HCT116 (cell line): ENCODE measurements around the gene KIAA0232. TPM values are rescaled to one million over a fixed set of nuclear protein-coding genes. Genes with fewer than 3 reads are reported as not detected.

ENCODE experiments used
- ATAC-seq: fragments of 200-7000 bp; cut with Tn5 transposase; 2 replicates; pipeline ENCODE4 v1.9.1; 2020; ENCODE audit warnings: mild to moderate bottlenecking, moderate library complexity
- BruUV-seq: library from RNA; stranded (reverse); fragments of 400-500 nt; replicated peaks from 2 replicates; lab custom pipeline; 2021; lab: Mats Ljungman, UMichigan
- CTCF ChIA-PET: fragments of 300-600 bp; sonication (Branson Sonifier 250); formaldehyde crosslinking; loops from one replicate; lab custom pipeline; 2021; ENCODE audit warnings: antibody characterized with exemption; lab: Charles Lee
- POLR2A ChIA-PET: fragments of 300-600, 350-600 bp; sonication (Branson Sonifier 250); formaldehyde crosslinking; loops from one replicate; lab custom pipeline; 2021; ENCODE audit warnings: antibody characterized with exemption; lab: Charles Lee
- RAD21 ChIA-PET, 2 experiments: fragments of 300-600 bp; sonication (Branson Sonifier 250); formaldehyde crosslinking; loops; one replicate each; lab custom pipeline; 2023; ENCODE audit warnings: low total read pairs in 2 of 2; ENCODE audit not compliant: uncharacterized antibody in 2 of 2, unreplicated experiment in 2 of 2, low non-redundant PET in 1 of 2; lab: Charles Lee
- DNase-seq: peaks from one replicate; pipeline ENCODE4 v3.0.0-alpha.2; 2010; ENCODE audit warnings: low read depth, low spot score
- H2AFZ ChIP-seq: fragments of 200-600 bp; shearing (Covaris generic), sonication (generic); 2 replicates; pipeline ENCODE4 v1.6.1; 2017; ENCODE audit warnings: low read depth, mixed run types, mixed read lengths, antibody characterized with exemption, low read length; ENCODE audit not compliant: poor library complexity, severe bottlenecking
- H3K27ac ChIP-seq: 2 replicates; pipeline ENCODE4 v1.5.1; 2012; ENCODE audit warnings: low read depth, low read length
- H3K27me3 ChIP-seq: fragments of 200-600 bp; sonication (generic); 2 replicates; pipeline ENCODE4 v1.6.1; 2016; ENCODE audit warnings: mixed run types, low read length, mixed read lengths; ENCODE audit not compliant: insufficient read depth
- H3K36me3 ChIP-seq, 2 experiments: fragments of 200-500 bp in 1 of 2; fragments of 200-600 bp in 1 of 2; sonication (Bioruptor generic) in 1 of 2; sonication (generic) in 1 of 2; 2 replicates each; pipeline versions ENCODE4 v1.5.1 to v1.6.1; 2014 to 2016; ENCODE audit warnings: low read length in 2 of 2, inconsistent platforms in 1 of 2, mixed read lengths in 1 of 2, mixed run types in 1 of 2; ENCODE audit not compliant: insufficient read depth in 2 of 2, control insufficient read depth in 1 of 2
- H3K4me1 ChIP-seq, 2 experiments: fragments of 200-600 bp in 1 of 2; sonication (generic) in 1 of 2; 2 replicates each; pipeline versions ENCODE4 v1.5.1 to v1.6.1; 2012 to 2017; ENCODE audit warnings: low read length in 2 of 2, inconsistent platforms in 1 of 2, mild to moderate bottlenecking in 1 of 2, mixed read lengths in 1 of 2, mixed run types in 1 of 2, moderate library complexity in 1 of 2; ENCODE audit not compliant: insufficient read depth in 2 of 2, control insufficient read depth in 1 of 2
- H3K4me2 ChIP-seq: fragments of 200-600 bp; sonication (generic); 2 replicates; pipeline ENCODE4 v1.6.1; 2017; ENCODE audit warnings: mixed run types, low read length, mixed read lengths
- H3K4me3 ChIP-seq, 2 experiments: fragments of 200-600 bp in 1 of 2; sonication (generic) in 1 of 2; replicated peaks in 1 of 2; 2 replicates each; pipeline ENCODE4 v1.5.1; 2011 to 2016; ENCODE audit warnings: low read length in 2 of 2, control low read depth in 1 of 2, low read depth in 1 of 2, mild to moderate bottlenecking in 1 of 2, mixed read lengths in 1 of 2, mixed run types in 1 of 2
- H3K79me2 ChIP-seq: fragments of 200-600 bp; sonication (generic); 2 replicates; pipeline ENCODE4 v1.6.1; 2017; ENCODE audit warnings: mild to moderate bottlenecking, mixed run types, low read length, moderate library complexity, mixed read lengths; ENCODE audit not compliant: insufficient read depth
- H3K9ac ChIP-seq: fragments of 200-600 bp; sonication (generic); 2 replicates; pipeline ENCODE4 v1.6.1; 2016; ENCODE audit warnings: low read length, mixed read lengths
- H3K9me2 ChIP-seq: fragments of 200-600 bp; sonication (generic), shearing (Covaris generic); 2 replicates; pipeline ENCODE4 v1.6.1; 2017; ENCODE audit warnings: mixed run types, mild to moderate bottlenecking, moderate library complexity; ENCODE audit not compliant: insufficient read depth
- H3K9me3 ChIP-seq, 2 experiments: fragments of 200-500 bp in 1 of 2; fragments of 200-600 bp in 1 of 2; sonication (Bioruptor generic) in 1 of 2; sonication (generic) in 1 of 2; 2 replicates each; pipeline ENCODE4 v1.6.1; 2014 to 2017; ENCODE audit warnings: low read length in 2 of 2, mixed read lengths in 2 of 2, inconsistent platforms in 1 of 2, low read depth in 1 of 2, mild to moderate bottlenecking in 1 of 2, mixed run types in 1 of 2, moderate library complexity in 1 of 2; ENCODE audit not compliant: control insufficient read depth in 1 of 2, insufficient read depth in 1 of 2
- H4K20me1 ChIP-seq: fragments of 200-600 bp; sonication (generic), shearing (Covaris generic); 2 replicates; pipeline ENCODE4 v1.6.1; 2017; ENCODE audit warnings: mixed run types, mild to moderate bottlenecking, moderate library complexity; ENCODE audit not compliant: insufficient read depth
- CBX3 ChIP-seq: IDR thresholded peaks from 2 replicates; pipeline ENCODE4 v1.6.1; 2012; ENCODE audit warnings: low read depth
- CEBPB ChIP-seq: IDR thresholded peaks from 2 replicates; pipeline ENCODE4 v1.6.1; 2012; ENCODE audit warnings: low read depth
- EZH2 ChIP-seq: fragments of 200-600 bp; sonication (generic); IDR thresholded peaks from 2 replicates; pipeline ENCODE4 v1.6.1; 2017; ENCODE audit warnings: antibody characterized with exemption, mixed run types
- EZH2phosphoT487 ChIP-seq: fragments of 200-600 bp; IDR thresholded peaks from 2 replicates; pipeline ENCODE4 v1.6.1; 2018; ENCODE audit warnings: antibody characterized with exemption, borderline replicate concordance
- FOSL1 ChIP-seq: IDR thresholded peaks from 2 replicates; pipeline ENCODE4 v1.6.1; 2012; ENCODE audit warnings: low read depth
- JUND ChIP-seq: IDR thresholded peaks from 2 replicates; pipeline ENCODE4 v1.6.1; 2012
- POLR2A ChIP-seq: IDR thresholded peaks from 2 replicates; pipeline ENCODE4 v1.7.0; 2011; ENCODE audit warnings: borderline replicate concordance; ENCODE audit not compliant: insufficient read depth, insufficient read length; ENCODE audit errors: extremely low read depth
- POLR2AphosphoS5 ChIP-seq: IDR thresholded peaks from 2 replicates; pipeline ENCODE4 v1.6.1; 2011; ENCODE audit warnings: mild to moderate bottlenecking, low read depth, low read length, moderate library complexity
- REST ChIP-seq: IDR thresholded peaks from 2 replicates; pipeline ENCODE4 v1.6.1; 2012; ENCODE audit warnings: low read depth
- SP1 ChIP-seq: IDR thresholded peaks from 2 replicates; pipeline ENCODE4 v1.6.1; 2012; ENCODE audit warnings: low read depth
- YY1 ChIP-seq: IDR thresholded peaks from 2 replicates; pipeline ENCODE4 v1.6.1; 2011; ENCODE audit warnings: low read length, low read depth, moderate library complexity, mild to moderate bottlenecking; ENCODE audit not compliant: insufficient replicate concordance; ENCODE audit errors: extremely low read depth
- ZBTB33 ChIP-seq: IDR thresholded peaks from 2 replicates; pipeline ENCODE4 v1.6.1; 2011; ENCODE audit warnings: mild to moderate bottlenecking, low read length, moderate library complexity; ENCODE audit not compliant: insufficient replicate concordance; ENCODE audit errors: extremely low read depth
- intact Hi-C: fragments of 100-400 bp; cut with micrococcal nuclease; formaldehyde crosslinking; loops from 2 replicates; pipeline ENCODE4 v1.10.0; 2022
- total RNA-seq: library from RNA; stranded (reverse); gene quantifications from one replicate; pipeline ENCODE4 v1.2.1, GENCODE V29; 2021; ENCODE audit not compliant: unreplicated experiment
- TF ChIP-seq, protein P1 (sequence below): IDR thresholded peaks from 2 replicates; pipeline ENCODE4 v1.6.1; 2012

KIAA0232 gene
- total RNA-seq, 1 experiment from 2014 or later = 18.1 TPM

- no peaks in the 10 kb centered on the region for H3K36me3 ChIP-seq
- DNase-seq (no peak), ATAC-seq (no peak)
- TF ChIP-seq POLR2AphosphoS5 = no peak
- no peak for TF ChIP-seq FOSL1
- TF ChIP-seq EZH2phosphoT487 = no peak
- TF ChIP-seq JUND = no peak
- TF ChIP-seq POLR2A = no peak
- TF ChIP-seq EZH2 = no peak
- TF ChIP-seq, protein P1, sequence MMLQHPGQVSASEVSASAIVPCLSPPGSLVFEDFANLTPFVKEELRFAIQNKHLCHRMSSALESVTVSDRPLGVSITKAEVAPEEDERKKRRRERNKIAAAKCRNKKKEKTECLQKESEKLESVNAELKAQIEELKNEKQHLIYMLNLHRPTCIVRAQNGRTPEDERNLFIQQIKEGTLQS = no peak
- TF ChIP-seq SP1 = no peak
- no peak for TF ChIP-seq YY1
- TF ChIP-seq CBX3 = no peak
- no peak for TF ChIP-seq CEBPB
- TF ChIP-seq ZBTB33 = no peak
- TF ChIP-seq REST = no peak
- H3K4me1 ChIP-seq = peaks cover 8 to 18% of the 10 kb centered on the region in 2 experiments
- no peak overlapping the region for H3K9ac ChIP-seq
- no peak overlapping the region for H3K4me3 ChIP-seq
- no TSS peak for BruUV-seq
- RAD21 ChIA-PET = no interaction called here
- H3K79me2 ChIP-seq = no peaks in the 10 kb centered on the region
- H3K9me2 ChIP-seq = no peaks in the 10 kb centered on the region
- intact Hi-C loops = no loop called here
- H3K9me3 ChIP-seq = no peaks in the 10 kb centered on the region
- POLR2A ChIA-PET = no interaction called here
- CTCF ChIA-PET = no interaction called here
- no peak overlapping the region for H3K4me2 ChIP-seq
- H2AFZ ChIP-seq = no peak overlapping the region
- no peak overlapping the region for H3K27ac ChIP-seq
- H3K27me3 ChIP-seq = no peaks in the 10 kb centered on the region; the same call in 1 of the 2 replicates
- no peaks in the 10 kb centered on the region for H4K20me1 ChIP-seq
Measured at GRCh38 chr4:6777636-6778281, 4.8 kb upstream of the KIAA0232 start.
